HG03196 (cell line): ENCODE measurements around the gene HIC1.
A peak's percentile ranks its signal among the peaks of the same experiment; 100 is the strongest.

ENCODE experiments used
- ATAC-seq: cut with Tn5 transposase; IDR thresholded peaks from one replicate; pipeline ENCODE4 v1.9.1; 2021; ENCODE audit not compliant: unreplicated experiment

The HIC1 gene

GRCh38 chr17:2025220-2025621 is 29.7 kb upstream of the HIC1 start, which contains the start of gene RTN4RL1:
RTN4RL1 (minus strand) TSS chr17:2025334; CDS start chr17:2024865, 469 bp downstream.
- no peak for ATAC-seq

DNA sequence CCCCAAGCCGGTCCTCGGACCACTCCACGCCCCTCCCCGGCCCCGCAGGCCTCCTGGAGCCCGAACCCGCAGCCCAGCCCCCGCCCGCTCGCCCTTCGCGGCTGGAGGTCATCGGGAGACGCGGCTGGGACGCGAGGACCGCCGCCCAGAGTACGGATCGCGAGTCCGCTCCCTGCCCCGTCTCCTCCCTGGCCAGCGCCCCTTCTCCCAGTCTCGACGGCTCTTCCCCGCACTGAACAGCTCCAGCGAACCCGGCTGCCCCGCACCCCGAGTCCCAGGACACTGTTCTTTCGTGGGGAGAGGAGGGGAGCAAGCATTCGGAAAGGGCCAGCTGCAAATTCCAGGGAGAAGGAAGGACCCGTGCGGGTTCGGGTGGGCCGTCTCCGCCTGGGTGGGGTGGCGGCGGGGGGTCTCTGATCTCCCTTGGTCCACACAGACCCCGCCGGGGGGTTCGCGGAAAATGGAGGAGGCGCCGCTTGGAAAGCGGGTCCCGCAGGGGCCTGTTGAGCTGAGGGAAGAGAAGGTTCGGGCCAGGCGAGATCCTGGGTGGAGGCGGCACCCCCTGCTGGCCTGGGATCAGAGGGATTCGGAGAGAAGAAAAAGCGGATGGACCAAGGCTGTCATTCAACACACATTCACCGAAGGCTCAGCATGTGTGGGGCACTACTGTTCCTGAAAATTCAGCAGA is 29.1 kb upstream of the HIC1 start:
- ATAC-seq, result no peak

DNA sequence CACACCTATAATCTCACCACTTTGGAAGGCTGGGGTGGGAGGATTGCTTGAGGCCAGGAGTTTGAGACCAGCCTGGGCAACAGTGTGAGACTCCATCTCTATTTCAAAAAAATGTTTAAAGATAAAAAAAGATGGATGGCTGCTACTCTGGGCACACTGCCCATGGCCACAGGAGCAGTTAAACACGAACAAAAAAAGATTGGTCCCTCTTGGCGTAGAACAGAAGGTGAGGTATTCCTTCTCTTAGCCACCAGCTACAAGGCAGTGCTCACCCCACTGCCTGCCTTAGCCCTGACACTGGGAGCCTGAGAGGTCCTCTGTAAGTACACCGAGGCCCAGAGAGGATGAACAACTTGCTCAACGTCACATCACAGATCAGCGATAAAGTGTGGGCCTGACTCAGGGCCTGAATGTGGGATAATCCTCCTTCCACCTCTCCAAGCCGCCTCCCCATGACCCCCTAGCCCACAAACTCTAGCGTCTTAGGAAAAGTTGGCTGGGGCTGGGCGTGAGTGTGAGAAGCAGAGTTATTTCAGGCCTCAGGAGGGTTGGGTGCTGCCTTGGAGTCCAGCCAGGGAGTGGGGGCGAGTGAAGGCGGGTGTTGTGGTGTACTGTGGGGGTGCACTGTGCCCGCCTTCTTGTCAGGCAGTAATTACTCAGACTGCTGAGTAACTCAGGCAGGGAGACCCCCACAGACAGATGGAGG is 27.2 kb upstream of the HIC1 start:
- no peak for ATAC-seq

GRCh38 chr17:2028234-2028614 is 26.7 kb upstream of the HIC1 start:
- ATAC-seq, result no peak

DNA sequence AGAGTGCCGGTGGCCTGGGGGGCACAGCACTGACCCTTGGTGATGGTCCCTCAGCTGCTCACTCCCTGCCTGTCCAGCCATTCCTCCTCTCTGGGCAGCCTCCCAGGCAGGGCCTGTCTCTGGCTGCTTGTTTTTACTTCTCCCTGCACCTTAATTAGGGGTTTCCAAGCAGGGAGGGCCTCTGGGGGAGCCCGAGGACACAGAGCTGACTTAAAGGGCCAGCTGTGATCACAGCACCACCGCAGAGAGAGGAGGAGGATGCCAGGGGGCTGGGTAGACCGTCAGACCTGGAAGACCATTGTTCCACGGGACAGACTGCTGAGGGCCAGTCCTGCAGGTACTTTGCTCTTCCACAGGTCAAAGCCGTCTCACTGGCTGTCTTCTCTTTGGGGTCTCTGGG is 26.2 kb upstream of the HIC1 start:
- no peak for ATAC-seq

DNA sequence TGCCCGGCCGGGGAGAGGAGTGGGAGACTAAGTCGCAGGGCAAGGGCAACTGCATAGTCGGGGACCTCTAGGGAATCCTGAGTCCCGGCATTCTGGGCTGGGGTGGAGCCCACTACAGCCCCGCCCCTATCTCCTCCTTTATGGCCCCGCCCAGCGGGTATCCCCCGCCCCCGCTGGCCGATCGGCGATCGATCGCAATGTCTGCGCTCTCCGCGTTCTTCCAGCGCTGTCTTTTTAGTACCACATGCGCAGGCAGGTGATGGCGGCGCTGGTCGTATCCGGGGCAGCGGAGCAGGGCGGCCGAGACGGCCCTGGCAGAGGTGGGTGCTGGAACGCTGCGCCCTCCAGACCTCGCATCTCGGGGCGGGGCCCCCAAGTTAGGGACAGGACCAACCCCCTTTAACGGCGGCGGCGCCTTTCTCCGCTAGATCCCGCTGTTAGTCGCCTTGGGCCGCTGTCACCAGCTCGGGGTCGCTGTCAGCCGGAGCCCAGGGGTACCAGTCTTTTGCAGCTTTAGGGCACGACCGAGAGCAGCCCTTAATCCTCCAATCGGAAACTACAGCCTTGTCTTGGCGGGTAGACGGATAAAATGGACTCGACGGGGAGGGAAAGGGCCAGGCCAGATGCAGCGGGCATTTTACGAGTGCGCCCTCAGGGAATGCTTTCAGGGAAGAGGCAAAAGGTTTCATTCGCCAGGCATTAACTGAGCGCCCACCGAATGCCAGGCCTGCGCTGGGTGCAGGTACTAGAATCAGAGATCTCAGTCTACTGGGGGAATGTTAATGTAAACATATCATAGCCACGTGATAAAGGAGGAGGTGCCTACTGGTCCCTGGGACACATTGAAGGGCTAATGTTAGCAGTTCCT is 24.8 kb upstream of the HIC1 start, which contains the start of gene DPH1:
Gene DPH1 (plus strand): TSS at position 243 of the 868 bp plus-strand sequence. CDS start 17 bp downstream, at position 260.
- ATAC-seq, result peak; percentile 62

DNA sequence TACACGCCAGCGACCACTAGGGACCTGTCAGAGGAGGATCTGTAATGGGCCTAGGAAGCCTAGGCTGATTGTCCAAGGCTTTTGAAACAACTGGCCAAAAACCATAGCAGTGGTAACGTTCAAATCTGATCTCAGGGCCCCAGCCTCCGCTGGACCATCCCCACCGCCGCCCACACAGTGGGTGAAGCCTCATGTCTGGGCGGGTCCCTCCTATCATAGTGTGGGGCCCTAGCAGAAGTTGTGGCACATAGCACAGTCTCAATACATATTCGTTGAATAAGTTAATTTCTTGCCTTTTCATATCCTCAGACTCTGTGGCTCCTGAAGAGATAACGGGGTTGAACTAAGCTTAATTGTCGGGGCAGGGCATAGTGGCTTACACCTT is 24.1 kb upstream of the HIC1 start:
- ATAC-seq, result no peak

GRCh38 chr17:2033153-2033552 is 21.8 kb upstream of the HIC1 start:
- no peak for ATAC-seq

- no peak for ATAC-seq
These were observed 20.7 kb upstream of the HIC1 start for GRCh38 chr17:2034157-2034556.

GRCh38 chr17:2034806-2035540 is 19.9 kb upstream of the HIC1 start:
- ATAC-seq, result no peak

- no peak for ATAC-seq
These were observed 19.1 kb upstream of the HIC1 start for GRCh38 chr17:2035541-2036488.

- no peak for ATAC-seq
These were observed 17.7 kb upstream of the HIC1 start for GRCh38 chr17:2037155-2037554.

- ATAC-seq, result no peak
These were observed 14.6 kb upstream of the HIC1 start for GRCh38 chr17:2040219-2040827.

- no peak for ATAC-seq
These were observed 13.9 kb upstream of the HIC1 start for GRCh38 chr17:2040942-2041560.

- ATAC-seq, result peak; percentile 92
These were observed 13.1 kb upstream of the HIC1 start, which contains the start of gene OVCA2 for GRCh38 chr17:2041561-2042389. OVCA2 (plus strand) TSS chr17:2042022; CDS start chr17:2042048, 26 bp downstream.

DNA sequence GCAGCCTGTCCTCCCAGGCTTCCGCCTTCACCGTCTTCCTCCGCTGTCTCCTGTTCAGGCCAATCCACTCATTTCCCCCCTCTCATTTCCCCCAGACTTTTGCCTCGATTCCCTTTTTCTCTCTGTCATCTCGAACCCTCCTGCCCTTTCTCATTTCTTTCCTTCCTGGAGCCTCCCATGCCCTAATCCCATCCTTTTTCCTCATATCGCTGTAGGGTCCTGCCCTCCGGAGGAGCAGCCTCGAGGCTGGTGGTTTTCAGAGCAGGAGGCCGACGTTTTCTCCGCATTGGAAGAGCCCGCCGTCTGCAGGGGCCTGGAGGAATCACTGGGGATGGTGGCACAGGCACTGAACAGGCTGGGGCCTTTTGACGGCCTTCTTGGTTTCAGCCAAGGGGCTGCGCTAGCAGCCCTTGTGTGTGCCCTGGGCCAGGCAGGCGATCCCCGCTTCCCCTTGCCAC is 12.5 kb upstream of the HIC1 start:
- ATAC-seq, result peak; percentile 1

- no peak for ATAC-seq
These were observed 12.0 kb upstream of the HIC1 start for GRCh38 chr17:2042933-2043332.

- no peak for ATAC-seq
These were observed 11.1 kb upstream of the HIC1 start for GRCh38 chr17:2043785-2044184.
